Heart right ventricle (tissue), 16 donors: ENCODE data around the gene AHCTF1. TPM values are rescaled to one million over a fixed set of nuclear protein-coding genes. Genes with fewer than 3 reads are reported as not detected.

Experiments used
- ATAC-seq, 8 donors: fragments of 200-7000 bp; cut with Tn5 transposase; one replicate each; pipeline ENCODE4 v1.9.1; 2020; ENCODE audit warnings: mild to moderate bottlenecking in 8 of 8, moderate library complexity in 8 of 8, moderate number of reproducible peaks in 1 of 8
- DNase-seq, 2 donors: peaks; one replicate each; pipeline ENCODE4 v3.0.0-alpha.2; 2020
- H3K27ac ChIP-seq, 10 donors: fragments of 200-600 bp; sonication (generic) in 2 of 10; one replicate each; pipeline versions ENCODE4 v1.5.0 to v1.8.0; 2020 to 2022; ENCODE audit warnings: mild to moderate bottlenecking in 3 of 10
- H3K27me3 ChIP-seq, 7 donors: fragments of 200-600 bp; one replicate each; pipeline ENCODE4 v1.8.0; 2021 to 2022; ENCODE audit warnings: mild to moderate bottlenecking in 2 of 7
- H3K36me3 ChIP-seq, 9 donors: fragments of 200-600 bp; sonication (generic) in 1 of 9; one replicate each; pipeline versions ENCODE4 v1.5.0 to v1.8.0; 2020 to 2022; ENCODE audit warnings: mild to moderate bottlenecking in 2 of 9
- H3K4me1 ChIP-seq, 9 donors: fragments of 200-600 bp; sonication (generic) in 1 of 9; one replicate each; pipeline versions ENCODE4 v1.5.0 to v1.8.0; 2020 to 2022; ENCODE audit warnings: mild to moderate bottlenecking in 4 of 9
- H3K4me3 ChIP-seq, 10 donors: fragments of 200-600 bp; sonication (generic) in 2 of 10; one replicate each; pipeline versions ENCODE4 v1.5.0 to v1.8.0; 2020 to 2022; ENCODE audit warnings: mild to moderate bottlenecking in 7 of 10, moderate library complexity in 2 of 10
- H3K9me3 ChIP-seq, 11 donors: fragments of 200-600 bp in 10 of 11; sonication (generic) in 2 of 11; one replicate each; pipeline versions ENCODE4 v1.5.0 to v1.8.0; 2013 to 2022; ENCODE audit warnings: mild to moderate bottlenecking in 2 of 11, control low read depth in 1 of 11, moderate library complexity in 1 of 11
- WGBS, 2 donors: extraction: QIAGEN DNeasy Blood & Tissue Kit; methylation state at CpG; one replicate each; pipeline ENCODE4 v1.1.7; 2013; ENCODE audit warnings: inconsistent platforms in 1 of 2; 5-methylcytosine and 5-hydroxymethylcytosine counted together
- intact Hi-C, 10 donors: fragments of 100-400 bp; cut with DNase I; formaldehyde crosslinking; loops; one replicate each; pipeline versions ENCODE4 v1.11.1 to v1.14.2; 2022
- polyA plus RNA-seq, 2 donors: library from polyadenylated mRNA; stranded (reverse); fragments of 200-250 nt; gene quantifications; one replicate each; pipeline ENCODE4 v1.2.3, GENCODE V29; 2013
- total RNA-seq, 10 donors: library from RNA; stranded (reverse); fragmentation: NEBNext Ultra II Directional in 3 of 10; extraction: Animal tissue kit (Norgen Biotek cat#: 25700) in 3 of 10; gene quantifications; one replicate each; pipeline versions ENCODE4 v1.2.1 to v1.2.4, GENCODE V29; 2021 to 2023
- TF ChIP-seq, protein P1 (sequence below), 9 donors: fragments of 200-600 bp; sonication (generic) in 2 of 9; IDR thresholded peaks; one replicate each; pipeline versions ENCODE4 v1.5.0 to v1.8.0; 2021 to 2022; ENCODE audit warnings: antibody characterized with exemption in 9 of 9, mild to moderate bottlenecking in 5 of 9, moderate library complexity in 1 of 9
- donor health status: Arrhythmogenic right ventricular cardiomyopathy.
- donor health status: ischemic (EF 13 %, LVEDD 7.1; RV severe dilation, severe dysfunction).
- donor health status: healthy with polysubstance abuse.
- donor health status: DM: no; HTN: yes; CAD: no.
- donor health status: DM: no; HTN: no; CAD: no.
- donor health status: ischemic (EF 25% LVEDD 6.9; RV normal size, moderate dysfunction).
- donor health status: ischemic (EF 25% LVEDD 5.7; RV mildly dilated, moderate dysfunction).
- donor health status: healthy.
- donor health status: DM: yes; HTN: yes; CAD: no.
- donor health status: Ischemic cardiomyopathy.
- donor health status: ischemic (EF 35%, LVEDD 5.7; RV mildly dilated, moderate dysfunction).
- donor health status: nonischemic (EF 11% LVEDD 7.7; RV severe dilation, severe dysfunction).
- donor health status: DM: yes; HTN: yes; CAD: no.
- donor health status: PGD.
- donor health status: ischemic (EF 29% LVEDD 5.4; RV normal size, mild dysfunction).
- donor health status: nonischemic (EF 23%, LVEDD 6.1; RV moderate dilation, normal function).

The AHCTF1 gene
- total and polyA plus RNA-seq, 12 donors, result 5.7 to 29.2 (median 18.5) TPM

GRCh38 chr1:246906833-246907232 is 24.9 kb downstream of the AHCTF1 start:
- intact Hi-C loops, result loop anchor here in 5 of 10 donors (5.0 kb wide), 2 partner anchors 55 to 65 kb away; no protein-coding TSS in a partner anchor
- DNase-seq, result no peak

GRCh38 chr1:246901874-246902273 is 29.9 kb downstream of the AHCTF1 start:
- intact Hi-C loops, result loop anchor here in 1 of 10 donors (5.0 kb wide), 1 partner anchor 45 kb away; no protein-coding TSS in a partner anchor
- no peak for DNase-seq
- Histone ChIP-seq H3K27me3 (no peaks in the 10 kb centered on the region), H3K4me1 (no peaks in the 10 kb centered on the region), H3K9me3 (no peaks in the 10 kb centered on the region), H3K27ac (no peak overlapping the region), H3K4me3 (no peak overlapping the region), H3K36me3 (peaks cover 0 to 100% (median 63%) of the 10 kb centered on the region in 9 donors)
- 90 to 92% methylated on average over 5 of the region's 5 CpGs for WGBS, 2 donors
- no peak for ATAC-seq
- TF ChIP-seq, protein P1, sequence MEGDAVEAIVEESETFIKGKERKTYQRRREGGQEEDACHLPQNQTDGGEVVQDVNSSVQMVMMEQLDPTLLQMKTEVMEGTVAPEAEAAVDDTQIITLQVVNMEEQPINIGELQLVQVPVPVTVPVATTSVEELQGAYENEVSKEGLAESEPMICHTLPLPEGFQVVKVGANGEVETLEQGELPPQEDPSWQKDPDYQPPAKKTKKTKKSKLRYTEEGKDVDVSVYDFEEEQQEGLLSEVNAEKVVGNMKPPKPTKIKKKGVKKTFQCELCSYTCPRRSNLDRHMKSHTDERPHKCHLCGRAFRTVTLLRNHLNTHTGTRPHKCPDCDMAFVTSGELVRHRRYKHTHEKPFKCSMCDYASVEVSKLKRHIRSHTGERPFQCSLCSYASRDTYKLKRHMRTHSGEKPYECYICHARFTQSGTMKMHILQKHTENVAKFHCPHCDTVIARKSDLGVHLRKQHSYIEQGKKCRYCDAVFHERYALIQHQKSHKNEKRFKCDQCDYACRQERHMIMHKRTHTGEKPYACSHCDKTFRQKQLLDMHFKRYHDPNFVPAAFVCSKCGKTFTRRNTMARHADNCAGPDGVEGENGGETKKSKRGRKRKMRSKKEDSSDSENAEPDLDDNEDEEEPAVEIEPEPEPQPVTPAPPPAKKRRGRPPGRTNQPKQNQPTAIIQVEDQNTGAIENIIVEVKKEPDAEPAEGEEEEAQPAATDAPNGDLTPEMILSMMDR (IDR thresholded peaks at IDR 0.05), result no peak

More at GRCh38 chr1:246906833-246907232, 24.9 kb downstream of the AHCTF1 start:
- Histone ChIP-seq H3K36me3 (peaks cover 0 to 95% (median 40%) of the 10 kb centered on the region in 9 donors), H3K4me3 (no peak overlapping the region), H3K9me3 (no peaks in the 10 kb centered on the region), H3K27ac (no peak overlapping the region), H3K27me3 (no peaks in the 10 kb centered on the region), H3K4me1 (peaks cover 0 to 19% (median 6%) of the 10 kb centered on the region in 9 donors)
- no peak for ATAC-seq
- 82 to 91% methylated on average over 1 of the region's 1 CpG for WGBS, 2 donors
- TF ChIP-seq, protein P1 (IDR thresholded peaks at IDR 0.05), result no peak

- ATAC-seq (no peak), DNase-seq (no peak)
- TF ChIP-seq, protein P1 (IDR thresholded peaks at IDR 0.05), result no peak
- Histone ChIP-seq H3K36me3 (peaks cover 0 to 100% (median 79%) of the 10 kb centered on the region in 9 donors), H3K4me1 (no peaks in the 10 kb centered on the region), H3K9me3 (no peaks in the 10 kb centered on the region), H3K27me3 (no peaks in the 10 kb centered on the region), H3K4me3 (no peak overlapping the region), H3K27ac (no peak overlapping the region)
- 95 to 98% methylated on average over 5 of the region's 5 CpGs for WGBS, 2 donors
- intact Hi-C loops, result loop anchor here in 1 of 10 donors (5.0 kb wide), 1 partner anchor 35 kb away; no protein-coding TSS in a partner anchor
Observed at GRCh38 chr1:246897302-246897701, 34.4 kb downstream of the AHCTF1 start.

DNA sequence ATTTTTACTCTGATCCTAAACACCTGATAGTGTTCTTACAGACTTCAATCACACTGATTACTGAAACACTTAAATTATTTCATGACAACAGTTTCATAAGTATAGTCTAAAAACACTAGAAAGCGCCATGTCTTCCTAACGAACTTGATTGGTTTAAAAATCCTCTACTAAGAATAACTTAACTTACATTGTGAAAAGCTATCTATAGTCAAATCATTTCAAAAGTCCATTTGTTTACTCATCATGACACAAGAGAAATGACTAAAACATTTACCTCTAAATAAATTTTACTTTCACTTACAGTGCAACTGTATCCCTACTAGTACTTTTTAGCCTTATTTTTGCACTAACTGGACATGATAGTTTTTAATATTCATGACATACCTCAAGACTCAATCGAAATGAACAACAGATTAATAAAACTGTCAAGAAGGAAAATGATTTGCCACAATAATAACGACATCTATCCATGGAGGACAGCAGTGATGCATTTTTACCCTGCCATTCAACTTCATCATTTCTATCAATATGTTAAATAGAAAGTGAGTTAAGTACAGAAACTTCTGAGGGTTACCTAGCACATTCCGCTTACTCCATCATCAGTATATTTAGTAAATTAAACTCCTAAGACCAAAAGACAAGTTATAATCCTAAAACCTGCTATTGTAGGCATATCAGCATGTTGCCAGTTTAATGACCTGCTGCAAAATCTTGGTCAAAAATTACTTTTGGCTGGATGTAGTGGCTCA is 38.4 kb downstream of the AHCTF1 start:
- no peaks in the 10 kb centered on the region for H3K9me3 ChIP-seq
- TF ChIP-seq, protein P1 (IDR thresholded peaks at IDR 0.05), result no peak
- no peaks in the 10 kb centered on the region for H3K27me3 ChIP-seq
- 95 to 96% methylated on average over 5 of the region's 5 CpGs for WGBS, 2 donors
- H3K36me3 ChIP-seq, result peaks cover 0 to 100% (median 71%) of the 10 kb centered on the region in 9 donors
- H3K4me3 ChIP-seq, result no peak overlapping the region
- intact Hi-C loops, result no loop called here
- no peak overlapping the region for H3K27ac ChIP-seq
- DNase-seq, result no peak
- no peak for ATAC-seq
- no peaks in the 10 kb centered on the region for H3K4me1 ChIP-seq
